Measurements from ENCODE around the gene ANKMY1.

DNA sequence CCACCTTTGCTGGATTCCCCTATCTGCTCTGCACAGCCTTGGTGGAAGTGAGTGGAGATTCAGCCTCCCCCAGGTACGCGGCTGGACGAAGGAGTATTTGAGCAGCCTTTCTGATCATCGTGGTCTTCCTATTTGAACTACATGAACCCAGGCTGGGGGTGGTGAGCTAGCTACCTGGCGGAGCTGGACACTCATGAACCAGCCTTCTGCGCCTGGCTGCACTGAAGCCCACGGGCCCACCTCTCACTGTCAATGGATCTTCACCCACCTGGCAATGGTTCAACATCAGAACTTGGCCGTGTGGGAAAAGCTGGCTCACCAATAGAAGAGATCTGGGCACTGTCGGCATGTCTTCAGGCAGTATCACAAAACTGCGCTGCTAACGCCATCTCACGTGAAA, 35.4 kb downstream of the ANKMY1 start:
- TF ChIP-seq, protein P1, sequence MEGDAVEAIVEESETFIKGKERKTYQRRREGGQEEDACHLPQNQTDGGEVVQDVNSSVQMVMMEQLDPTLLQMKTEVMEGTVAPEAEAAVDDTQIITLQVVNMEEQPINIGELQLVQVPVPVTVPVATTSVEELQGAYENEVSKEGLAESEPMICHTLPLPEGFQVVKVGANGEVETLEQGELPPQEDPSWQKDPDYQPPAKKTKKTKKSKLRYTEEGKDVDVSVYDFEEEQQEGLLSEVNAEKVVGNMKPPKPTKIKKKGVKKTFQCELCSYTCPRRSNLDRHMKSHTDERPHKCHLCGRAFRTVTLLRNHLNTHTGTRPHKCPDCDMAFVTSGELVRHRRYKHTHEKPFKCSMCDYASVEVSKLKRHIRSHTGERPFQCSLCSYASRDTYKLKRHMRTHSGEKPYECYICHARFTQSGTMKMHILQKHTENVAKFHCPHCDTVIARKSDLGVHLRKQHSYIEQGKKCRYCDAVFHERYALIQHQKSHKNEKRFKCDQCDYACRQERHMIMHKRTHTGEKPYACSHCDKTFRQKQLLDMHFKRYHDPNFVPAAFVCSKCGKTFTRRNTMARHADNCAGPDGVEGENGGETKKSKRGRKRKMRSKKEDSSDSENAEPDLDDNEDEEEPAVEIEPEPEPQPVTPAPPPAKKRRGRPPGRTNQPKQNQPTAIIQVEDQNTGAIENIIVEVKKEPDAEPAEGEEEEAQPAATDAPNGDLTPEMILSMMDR (IDR thresholded peaks at IDR 0.05; ENCODE audit: insufficient read depth, low read depth, low read length) = no peak
- TF ChIP-seq EZH2 (IDR thresholded peaks at IDR 0.05; ENCODE audit: insufficient read depth, low read length) = no peak

Data from astrocyte (in vitro differentiated cells and primary cell).